Natural killer cell treated with Interleukin-12 subunit alpha and Interleukin-12 subunit beta and Interleukin-15 and Interleukin-18, amount 100 ng/mL, for 72 hours (primary cell): ENCODE results near the gene ZBTB20. TPM values are rescaled to one million over a fixed set of nuclear protein-coding genes. Genes with fewer than 3 reads are reported as not detected.

ENCODE experiments used
- ATAC-seq, 2 donors: fragments of 150-1000 bp; cut with Tn5 transposase in 1 of 2; sonication (Bioruptor Pico), chemical (Tn5 transposase) in 1 of 2; 2 replicates each; pipeline ENCODE4 v1.10.0; 2021
- DNase-seq: peaks from one replicate; pipeline ENCODE4 v3.0.0; 2022; ENCODE audit warnings: low spot score
- H3K27ac Mint-ChIP-seq, 2 donors: 1 replicate in 1 of 2; 2 replicates in 1 of 2; pipeline ENCODE4 v1.8.0; 2022; ENCODE audit warnings: mixed read lengths in 2 of 2, mild to moderate bottlenecking in 1 of 2, moderate library complexity in 1 of 2
- H3K27me3 Mint-ChIP-seq, 2 donors: 1 replicate in 1 of 2; 2 replicates in 1 of 2; pipeline ENCODE4 v1.8.0; 2022; ENCODE audit warnings: mixed read lengths in 2 of 2
- H3K36me3 Mint-ChIP-seq: one replicate; pipeline ENCODE4 v1.8.0; 2022; ENCODE audit warnings: mixed read lengths
- H3K4me1 Mint-ChIP-seq, 2 donors: 1 replicate in 1 of 2; 2 replicates in 1 of 2; pipeline ENCODE4 v1.8.0; 2022; ENCODE audit warnings: low read depth in 2 of 2, mixed read lengths in 2 of 2, mild to moderate bottlenecking in 1 of 2
- H3K4me3 Mint-ChIP-seq: one replicate; pipeline ENCODE4 v1.8.0; 2022; ENCODE audit warnings: mixed read lengths
- H3K9me3 Mint-ChIP-seq: 2 replicates; pipeline ENCODE4 v1.8.0; 2022; ENCODE audit warnings: mixed read lengths
- total RNA-seq, 2 donors: library from RNA; stranded (reverse); gene quantifications; one replicate each; pipeline ENCODE4 v1.2.3, GENCODE V29; 2022

ZBTB20 gene
- total RNA-seq, 2 donors from 2014 or later, result 8.7 to 14.2 TPM

DNA sequence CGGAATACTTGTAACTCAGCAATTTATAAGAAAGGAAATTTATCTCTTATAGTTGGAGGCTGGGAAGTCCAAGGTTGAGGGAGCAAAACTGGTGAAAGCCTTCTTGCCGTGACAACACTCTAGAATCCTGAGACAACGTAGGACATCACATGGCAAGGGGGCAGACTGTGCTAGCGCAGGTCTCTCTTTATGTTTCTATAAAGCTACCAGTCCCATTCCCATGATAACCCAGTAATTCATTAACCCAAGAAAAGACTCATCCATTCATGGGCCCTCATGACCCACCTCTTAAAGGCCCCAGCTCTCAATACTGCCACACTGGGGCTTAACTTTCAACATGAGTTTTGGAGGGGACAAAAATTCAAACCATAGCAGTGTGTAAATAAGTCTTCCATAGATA, 260.2 kb downstream of the ZBTB20 start:
- Mint-ChIP-seq H3K9me3 (no peaks in the 10 kb centered on the region), H3K4me1 (peaks cover 0 to 3% of the 10 kb centered on the region in 2 donors), H3K27ac (no peak overlapping the region), H3K36me3 (no peaks in the 10 kb centered on the region), H3K4me3 (no peak overlapping the region), H3K27me3 (no peaks in the 10 kb centered on the region)
- ATAC-seq, result no peak
- DNase-seq, result no peak

- Mint-ChIP-seq H3K4me3 (no peak overlapping the region), H3K27me3 (no peaks in the 10 kb centered on the region), H3K36me3 (no peaks in the 10 kb centered on the region), H3K4me1 (peaks cover 4 to 6% of the 10 kb centered on the region in 2 donors), H3K9me3 (no peaks in the 10 kb centered on the region), H3K27ac (no peak overlapping the region)
- DNase-seq, result no peak
- no peak for ATAC-seq
Measured at GRCh38 chr3:114884213-114884923, 262.7 kb downstream of the ZBTB20 start.

DNA sequence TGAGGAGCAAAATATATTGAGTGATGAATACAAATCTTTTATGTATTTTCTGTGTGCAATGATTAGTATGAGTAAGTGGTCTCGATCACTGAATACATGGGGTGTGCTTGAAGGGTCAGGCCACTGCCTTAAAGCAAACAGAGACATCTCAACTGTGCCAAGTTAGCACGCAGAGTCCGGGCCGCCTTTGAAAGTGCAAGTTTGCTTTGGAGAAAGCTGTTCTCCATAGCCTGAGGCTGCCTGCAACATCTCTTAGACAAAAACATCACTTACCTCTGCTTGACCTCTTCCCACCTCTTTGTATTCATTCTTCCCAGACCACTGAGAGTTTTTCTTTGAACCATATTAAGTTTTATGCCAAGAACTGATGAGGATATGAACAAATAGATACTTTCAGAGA, 267.0 kb downstream of the ZBTB20 start:
- Mint-ChIP-seq H3K27ac (no peak overlapping the region), H3K9me3 (no peaks in the 10 kb centered on the region), H3K4me3 (no peak overlapping the region), H3K27me3 (no peaks in the 10 kb centered on the region), H3K4me1 (peaks cover 7 to 16% of the 10 kb centered on the region in 2 donors), H3K36me3 (no peaks in the 10 kb centered on the region)
- no peak for ATAC-seq
- no peak for DNase-seq

DNA sequence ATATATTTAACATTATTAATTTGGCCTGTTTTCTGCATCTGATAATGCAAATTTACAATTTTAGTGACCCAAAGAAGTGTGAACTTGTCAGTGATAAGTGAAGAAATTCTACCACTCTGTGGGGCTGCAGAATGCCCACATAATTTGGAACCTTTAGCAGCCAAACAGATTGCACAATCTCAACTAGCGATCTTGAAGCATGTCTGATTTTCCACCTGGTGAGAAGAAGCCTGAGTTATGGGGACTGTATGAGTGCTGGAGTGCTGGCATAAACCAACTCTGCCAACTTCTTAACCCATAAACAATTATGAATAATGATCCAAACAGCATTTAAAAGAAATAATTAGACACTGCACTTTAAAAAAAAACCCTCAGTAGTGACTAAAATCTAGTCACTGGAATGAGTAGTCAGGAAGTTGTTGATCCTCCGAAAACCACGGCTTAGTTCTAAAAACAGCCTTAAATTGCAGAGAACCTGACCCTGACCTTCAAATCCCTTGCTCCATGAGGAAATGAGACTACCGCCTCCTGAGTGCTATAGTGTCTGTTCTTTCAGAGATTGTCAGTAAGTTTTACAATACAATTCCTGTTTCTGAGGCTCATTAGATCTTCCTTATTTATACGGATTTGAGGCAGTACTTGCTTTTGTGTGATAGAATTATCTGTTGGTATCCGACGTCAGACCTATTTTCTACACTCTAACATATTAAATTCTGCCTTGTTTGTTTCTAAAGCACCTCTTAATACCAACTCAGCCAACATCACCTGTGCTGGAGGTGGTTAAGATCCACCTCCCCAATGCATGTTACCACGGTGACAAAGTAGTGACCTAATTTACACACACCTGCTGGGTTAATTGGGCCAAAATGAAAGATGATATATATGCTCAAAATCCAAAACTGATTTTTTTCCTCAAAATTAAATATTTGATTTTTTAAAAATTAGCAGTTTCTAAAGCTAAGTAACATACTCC, 267.7 kb downstream of the ZBTB20 start:
- peaks cover 14 to 16% of the 10 kb centered on the region in 2 donors for H3K4me1 Mint-ChIP-seq
- H3K9me3 Mint-ChIP-seq, result no peaks in the 10 kb centered on the region
- ATAC-seq (peak in 1 of 2 donors; percentile 76), DNase-seq (no peak)
- peak overlapping the region in 1 of 2 donors; percentile 45 for H3K27ac Mint-ChIP-seq
- no peaks in the 10 kb centered on the region for H3K36me3 Mint-ChIP-seq
- no peaks in the 10 kb centered on the region for H3K27me3 Mint-ChIP-seq
- peak overlapping the region; percentile 45 for H3K4me3 Mint-ChIP-seq

DNA sequence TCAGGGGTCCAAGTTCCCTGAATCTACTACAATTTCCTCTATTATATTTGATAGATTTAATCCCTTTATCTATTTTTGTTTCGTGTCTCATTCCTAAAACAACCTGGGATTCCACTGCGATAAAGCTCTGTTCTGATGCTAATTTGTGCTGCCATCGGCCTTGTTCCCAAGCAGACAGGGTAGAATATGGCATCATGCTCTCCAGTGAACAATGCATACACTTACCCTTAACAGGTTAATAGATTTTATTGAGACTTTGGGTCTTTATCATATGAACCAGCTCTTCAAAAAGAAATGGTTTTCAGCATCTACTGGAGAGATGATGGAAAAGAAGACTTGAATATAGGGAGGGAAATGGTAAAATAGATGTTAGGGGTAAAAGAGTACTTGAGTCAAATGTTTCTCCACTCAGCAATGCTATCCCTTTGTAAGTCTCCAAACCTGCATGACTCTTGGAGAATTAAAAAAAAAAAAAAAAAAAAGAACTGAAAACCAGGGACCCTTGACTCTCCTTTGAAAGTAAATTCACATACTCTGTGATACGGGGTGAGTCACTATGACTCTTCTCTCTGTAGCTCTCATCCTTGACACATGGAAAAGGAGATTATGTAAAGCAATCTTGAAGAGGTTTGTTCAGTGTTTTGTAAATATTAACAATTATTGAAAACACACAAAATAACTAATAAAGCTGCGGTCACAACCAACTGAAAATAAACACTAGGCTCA, 268.8 kb downstream of the ZBTB20 start:
- Mint-ChIP-seq H3K9me3 (no peaks in the 10 kb centered on the region), H3K27ac (peak overlapping the region in 1 of 2 donors; percentile 45), H3K4me3 (no peak overlapping the region), H3K4me1 (peaks cover 15 to 16% of the 10 kb centered on the region in 2 donors), H3K27me3 (no peaks in the 10 kb centered on the region), H3K36me3 (no peaks in the 10 kb centered on the region)
- DNase-seq (no peak), ATAC-seq (no peak)

- Mint-ChIP-seq H3K36me3 (no peaks in the 10 kb centered on the region), H3K4me1 (peaks cover 15 to 16% of the 10 kb centered on the region in 2 donors)
- DNase-seq, result no peak
Measured at GRCh38 chr3:114877378-114878113, 269.5 kb downstream of the ZBTB20 start.

DNA sequence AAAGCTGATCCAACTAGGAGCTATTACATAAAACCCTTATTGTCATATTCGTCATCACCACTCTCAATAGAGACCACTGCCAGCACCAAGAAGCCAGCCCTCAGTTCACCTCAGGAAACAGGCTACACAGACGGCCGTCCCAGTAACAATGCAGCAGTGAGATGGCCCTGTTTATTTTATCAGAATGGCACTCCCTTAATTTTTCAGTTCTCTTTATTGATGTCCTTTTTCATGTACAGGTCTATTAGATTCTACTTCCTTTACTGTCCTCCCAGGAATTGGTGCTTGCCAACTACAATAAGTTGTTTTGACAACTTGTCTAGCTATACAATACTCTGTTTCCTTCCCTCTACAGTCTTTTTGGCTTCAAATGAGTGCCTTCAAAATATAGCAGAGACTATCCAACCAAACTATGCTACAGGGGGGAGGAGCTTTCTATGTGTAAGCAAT, 272.5 kb downstream of the ZBTB20 start:
- DNase-seq (no peak), ATAC-seq (no peak)
- no peaks in the 10 kb centered on the region for H3K36me3 Mint-ChIP-seq
- H3K4me3 Mint-ChIP-seq, result no peak overlapping the region
- H3K9me3 Mint-ChIP-seq, result no peaks in the 10 kb centered on the region
- no peaks in the 10 kb centered on the region for H3K27me3 Mint-ChIP-seq
- H3K27ac Mint-ChIP-seq, result no peak overlapping the region
- peaks cover 18 to 20% of the 10 kb centered on the region in 2 donors for H3K4me1 Mint-ChIP-seq

More at GRCh38 chr3:114877378-114878113, 269.5 kb downstream of the ZBTB20 start:
- no peaks in the 10 kb centered on the region for H3K9me3 Mint-ChIP-seq
- ATAC-seq, result no peak
- H3K4me3 Mint-ChIP-seq, result no peak overlapping the region
- H3K27ac Mint-ChIP-seq, result no peak overlapping the region
- H3K27me3 Mint-ChIP-seq, result no peaks in the 10 kb centered on the region

DNA sequence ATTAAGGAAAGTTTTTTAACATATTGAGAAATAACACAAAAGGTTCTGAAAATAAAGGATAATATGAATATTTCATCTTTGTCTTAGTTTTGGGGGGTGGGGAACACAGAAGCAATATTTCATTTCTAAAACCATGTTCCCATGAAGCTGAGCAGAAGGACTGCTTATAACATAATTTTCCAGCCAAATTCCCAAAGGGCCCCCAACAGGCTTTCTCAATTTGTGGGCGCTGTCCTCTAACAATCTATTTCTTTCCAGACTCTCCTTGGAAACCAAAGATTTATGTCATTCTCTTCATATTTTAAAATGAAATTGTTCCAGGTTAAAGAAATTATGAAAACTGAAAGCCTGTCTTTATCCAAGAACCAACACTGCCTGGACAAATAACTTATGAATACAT, 273.5 kb downstream of the ZBTB20 start:
- no peak overlapping the region for H3K4me3 Mint-ChIP-seq
- no peak overlapping the region for H3K27ac Mint-ChIP-seq
- no peaks in the 10 kb centered on the region for H3K27me3 Mint-ChIP-seq
- H3K4me1 Mint-ChIP-seq, result peaks cover 10 to 13% of the 10 kb centered on the region in 2 donors
- ATAC-seq, result no peak
- H3K36me3 Mint-ChIP-seq, result no peaks in the 10 kb centered on the region
- H3K9me3 Mint-ChIP-seq, result no peaks in the 10 kb centered on the region
- no peak for DNase-seq

GRCh38 chr3:114872588-114872987, 274.5 kb downstream of the ZBTB20 start:
- Mint-ChIP-seq H3K36me3 (no peaks in the 10 kb centered on the region), H3K27me3 (no peaks in the 10 kb centered on the region), H3K9me3 (no peaks in the 10 kb centered on the region), H3K4me3 (no peak overlapping the region), H3K4me1 (peaks cover 6 to 13% of the 10 kb centered on the region in 2 donors), H3K27ac (no peak overlapping the region)
- ATAC-seq (no peak), DNase-seq (no peak)

GRCh38 chr3:114872050-114872449, 275.0 kb downstream of the ZBTB20 start:
- Mint-ChIP-seq H3K36me3 (no peaks in the 10 kb centered on the region), H3K27me3 (no peaks in the 10 kb centered on the region), H3K4me3 (no peak overlapping the region), H3K9me3 (no peaks in the 10 kb centered on the region), H3K4me1 (peaks cover 6 to 13% of the 10 kb centered on the region in 2 donors), H3K27ac (no peak overlapping the region)
- no peak for ATAC-seq
- DNase-seq, result no peak

GRCh38 chr3:114867835-114868503, 279.1 kb downstream of the ZBTB20 start:
- Mint-ChIP-seq H3K9me3 (no peaks in the 10 kb centered on the region), H3K4me3 (no peak overlapping the region), H3K36me3 (no peaks in the 10 kb centered on the region), H3K27me3 (no peaks in the 10 kb centered on the region), H3K27ac (no peak overlapping the region), H3K4me1 (peaks cover 12 to 13% of the 10 kb centered on the region in 2 donors)
- no peak for DNase-seq
- ATAC-seq, result no peak

GRCh38 chr3:114867359-114867758, 279.7 kb downstream of the ZBTB20 start:
- Mint-ChIP-seq H3K27ac (no peak overlapping the region), H3K27me3 (no peaks in the 10 kb centered on the region), H3K36me3 (no peaks in the 10 kb centered on the region), H3K9me3 (no peaks in the 10 kb centered on the region), H3K4me3 (no peak overlapping the region), H3K4me1 (peaks cover 12 to 16% of the 10 kb centered on the region in 2 donors)
- DNase-seq (no peak), ATAC-seq (no peak)
